OCI-LY7 (cell line): Measurements from ENCODE around the gene OPTC. TPM values are rescaled to one million over a fixed set of nuclear protein-coding genes. Genes with fewer than 3 reads are reported as not detected.
A peak's percentile ranks its signal among the peaks of the same experiment; 100 is the strongest.

Source experiments
- BruUV-seq: library from RNA; stranded (reverse); fragments of 400-500 nt; replicated peaks from 2 replicates; lab custom pipeline; 2021; lab: Mats Ljungman, UMichigan
- CTCF ChIA-PET: fragments of 300-600 bp; sonication (Branson Sonifier 250); formaldehyde crosslinking; loops from one replicate; lab custom pipeline; 2022; ENCODE audit warnings: antibody characterized with exemption; ENCODE audit not compliant: unreplicated experiment; lab: Charles Lee
- POLR2A ChIA-PET: fragments of 300-600 bp; sonication (Branson Sonifier 250); formaldehyde crosslinking; loops from one replicate; lab custom pipeline; 2022; ENCODE audit warnings: antibody characterized with exemption; lab: Charles Lee
- DNase-seq: peaks from one replicate; pipeline ENCODE4 v3.0.0-alpha.2; 2015; ENCODE audit warnings: low spot score
- H2AFZ ChIP-seq: fragments of 200-600 bp; sonication (generic), shearing (Covaris generic); 2 replicates; pipeline ENCODE4 v1.6.1; 2014; ENCODE audit warnings: mild to moderate bottlenecking, antibody characterized with exemption, low read length, moderate library complexity
- H3K27ac ChIP-seq: fragments of 200-600 bp; sonication (generic); 2 replicates; pipeline ENCODE4 v1.5.1; 2014; ENCODE audit warnings: mixed run types, low read depth, mild to moderate bottlenecking, moderate library complexity, low read length, inconsistent platforms; ENCODE audit not compliant: poor library complexity, severe bottlenecking
- H3K36me3 ChIP-seq: fragments of 200-600 bp; sonication (generic); 2 replicates; pipeline ENCODE4 v1.6.1; 2014; ENCODE audit warnings: mild to moderate bottlenecking, antibody characterized with exemption, low read length, moderate library complexity, mixed read lengths; ENCODE audit not compliant: insufficient read depth
- H3K4me1 ChIP-seq: fragments of 200-600 bp; sonication (generic); 2 replicates; pipeline ENCODE4 v1.5.1; 2014; ENCODE audit warnings: mild to moderate bottlenecking, low read length; ENCODE audit not compliant: insufficient read depth, poor library complexity, severe bottlenecking
- H3K4me2 ChIP-seq: fragments of 200-600 bp; sonication (generic); 2 replicates; pipeline ENCODE4 v1.6.1; 2014; ENCODE audit warnings: mild to moderate bottlenecking, low read length
- H3K4me3 ChIP-seq: fragments of 200-600 bp; sonication (generic); 2 replicates; pipeline ENCODE4 v1.5.1; 2014; ENCODE audit warnings: mild to moderate bottlenecking, low read depth, low read length; ENCODE audit not compliant: poor library complexity, severe bottlenecking
- H3K79me2 ChIP-seq: fragments of 200-600 bp; sonication (generic); 2 replicates; pipeline ENCODE4 v1.6.1; 2016; ENCODE audit warnings: low read depth, mild to moderate bottlenecking, low read length, moderate library complexity, mixed read lengths; ENCODE audit not compliant: insufficient read depth
- H3K9me2 ChIP-seq: fragments of 200-600 bp; sonication (generic); 2 replicates; pipeline ENCODE4 v1.6.1; 2016; ENCODE audit warnings: mild to moderate bottlenecking, low read length, mixed read lengths; ENCODE audit not compliant: insufficient read depth
- H3K9me3 ChIP-seq: fragments of 200-600 bp; sonication (generic); 2 replicates; pipeline ENCODE4 v1.6.1; 2014; ENCODE audit warnings: mild to moderate bottlenecking, mixed run types, low read length, mixed read lengths
- H4K20me1 ChIP-seq: fragments of 200-600 bp; sonication (generic); 2 replicates; pipeline ENCODE4 v1.6.1; 2014; ENCODE audit warnings: mild to moderate bottlenecking, antibody characterized with exemption, low read length, moderate library complexity, mixed read lengths; ENCODE audit not compliant: insufficient read depth
- CTCF ChIP-seq: fragments of 200-600 bp; sonication (generic); conservative IDR thresholded peaks from 2 replicates; pipeline ENCODE4 v1.5.1; 2014; ENCODE audit warnings: mild to moderate bottlenecking, antibody characterized with exemption, low read length, moderate library complexity, mixed read lengths
- EZH2phosphoT487 ChIP-seq: fragments of 200-600 bp; sonication (generic); IDR thresholded peaks from 2 replicates; pipeline ENCODE4 v1.6.1; 2018; ENCODE audit warnings: low read depth, borderline replicate concordance, mild to moderate bottlenecking, mixed run types, antibody characterized with exemption, low read length, moderate library complexity, mixed read lengths
- intact Hi-C: fragments of 100-400 bp; cut with micrococcal nuclease; formaldehyde crosslinking; loops from one replicate; pipeline ENCODE4 v1.10.0; 2022; ENCODE audit not compliant: unreplicated experiment
- total RNA-seq, 2 experiments: library from RNA; depleted of rRNA in 1 of 2; stranded (reverse); fragments of >200 nt in 1 of 2; shearing (Covaris generic) in 1 of 2; gene quantifications; 2 replicates each; pipeline ENCODE4 v1.2.3, GENCODE V29; 2014 to 2022

OPTC gene
- total RNA-seq, 2 experiments from 2014 or later, result not detected

DNA sequence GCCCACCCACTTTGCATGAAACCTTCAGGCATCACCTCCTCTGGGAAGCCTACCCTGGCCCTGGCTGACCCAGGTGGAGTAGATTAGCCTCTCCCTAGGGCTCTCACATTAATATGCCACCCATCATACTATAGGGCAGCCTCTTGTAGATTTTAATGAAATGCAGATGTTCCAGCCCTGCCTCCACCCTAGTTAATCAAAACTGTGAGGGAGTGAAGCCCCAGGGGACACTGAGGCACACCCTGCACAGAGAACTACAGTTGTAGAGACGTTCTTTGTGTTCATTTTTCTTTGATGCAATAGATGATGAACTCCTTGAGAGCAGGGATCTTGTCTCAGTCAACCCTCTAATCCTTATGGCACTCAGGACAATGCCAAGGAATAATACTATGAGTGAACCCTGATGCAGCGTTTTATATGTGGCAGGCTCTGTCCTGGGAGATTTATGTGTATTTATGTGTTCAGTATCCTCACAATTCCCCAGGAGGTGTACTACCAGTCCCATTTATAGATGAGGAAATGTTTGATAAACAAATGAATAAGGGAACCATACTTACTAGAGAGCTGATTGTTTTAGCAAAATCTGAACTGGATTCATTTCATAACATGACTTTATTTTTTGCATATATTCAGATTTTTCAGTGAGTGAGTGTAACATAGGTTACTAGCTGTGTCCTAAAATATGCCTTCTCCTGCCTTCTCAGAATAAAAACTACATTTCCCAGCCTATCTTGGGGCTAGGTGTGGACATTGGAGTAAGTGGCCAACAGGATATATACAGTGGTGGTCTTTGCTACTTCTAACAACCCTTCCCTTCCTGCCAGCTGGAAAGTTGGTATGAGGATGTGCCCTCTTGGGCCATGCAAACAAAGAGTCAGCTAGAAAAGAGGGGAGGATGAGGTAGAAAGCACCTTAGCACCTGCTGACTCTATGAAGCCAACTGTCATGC, 41.8 kb upstream of the OPTC start:
- no TSS peak for BruUV-seq
- Histone ChIP-seq H2AFZ (peak overlapping the region; percentile 88; the same call in 1 of the 2 replicates), H3K79me2 (no peaks in the 10 kb centered on the region), H3K4me1 (peaks cover 86% of the 10 kb centered on the region), H3K27ac (peak overlapping the region; percentile 61), H3K9me2 (no peaks in the 10 kb centered on the region), H4K20me1 (no peaks in the 10 kb centered on the region), H3K4me3 (peak overlapping the region; percentile 31), H3K4me2 (peak overlapping the region; percentile 57), H3K36me3 (no peaks in the 10 kb centered on the region), H3K9me3 (no peaks in the 10 kb centered on the region)
- TF ChIP-seq EZH2phosphoT487 (no peak), CTCF (no peak)
- intact Hi-C loops, result no loop called here
- DNase-seq, result peak; percentile 49
- ChIA-PET CTCF (interaction anchor here (0.5 to 1.3 kb wide), 2 partner anchors 10 to 183 kb away, joined by 3 read pairs; no protein-coding TSS in a partner anchor), POLR2A (interaction anchor here (0.5 to 1.8 kb wide), 6 partner anchors 9 to 175 kb away, joined by 3 to 6 read pairs (median 4); no protein-coding TSS in a partner anchor)

DNA sequence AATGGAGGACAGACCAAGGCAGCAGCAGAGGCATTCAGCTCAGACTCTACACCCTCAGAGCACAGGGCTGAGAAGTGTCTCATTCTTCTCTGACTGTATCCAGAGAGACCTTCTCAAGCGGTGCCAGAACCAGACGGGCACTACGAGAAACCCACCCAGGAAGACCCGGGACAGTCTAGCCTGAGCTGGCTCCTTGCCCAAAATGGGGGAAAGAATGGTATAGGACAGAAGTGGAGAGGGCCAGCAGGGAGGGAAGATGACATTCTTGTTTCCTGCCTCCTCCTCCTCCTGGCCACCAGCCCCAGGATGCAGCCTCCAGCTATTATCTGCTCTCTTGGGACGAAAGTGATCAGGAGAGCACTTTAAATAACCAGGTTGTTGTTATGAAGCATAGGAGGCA, 40.9 kb upstream of the OPTC start:
- intact Hi-C loops, result no loop called here
- H4K20me1 ChIP-seq, result no peaks in the 10 kb centered on the region
- no peaks in the 10 kb centered on the region for H3K9me3 ChIP-seq
- peaks cover 93% of the 10 kb centered on the region for H3K4me1 ChIP-seq
- no peaks in the 10 kb centered on the region for H3K9me2 ChIP-seq
- POLR2A ChIA-PET, result interaction anchor here (0.7 to 2.0 kb wide), 4 partner anchors 13 to 114 kb away, joined by 3 to 7 read pairs (median 4); no protein-coding TSS in a partner anchor
- peak overlapping the region; percentile 57 for H3K4me2 ChIP-seq
- CTCF ChIA-PET, result interaction anchor here (0.5 to 1.3 kb wide), 2 partner anchors 11 to 184 kb away, joined by 3 read pairs; no protein-coding TSS in a partner anchor
- H2AFZ ChIP-seq, result peak overlapping the region; percentile 88
- DNase-seq, result no peak
- TF ChIP-seq EZH2phosphoT487 (no peak), CTCF (no peak)
- H3K79me2 ChIP-seq, result no peaks in the 10 kb centered on the region
- H3K27ac ChIP-seq, result peak overlapping the region; percentile 61
- H3K36me3 ChIP-seq, result no peaks in the 10 kb centered on the region
- BruUV-seq, result no TSS peak
- H3K4me3 ChIP-seq, result peak overlapping the region; percentile 31
